Effector memory CD8-positive, alpha-beta T cell (primary cell): ENCODE results near the gene STAT3.
"Not testable (repeated sequence)": the region's sequence is repeated elsewhere in the genome, so short reads cannot be mapped to it uniquely, and the experiment has no call there.

Experiments
- ATAC-seq: fragments of 150-1000 bp; cut with Tn5 transposase; replicated peaks from 2 replicates; pipeline ENCODE4 v1.10.0; 2021; ENCODE audit warnings: mild to moderate bottlenecking, moderate library complexity
- DNase-seq, 3 experiments: peaks; one replicate each; pipeline ENCODE4 v3.0.0; 2021
- H3K27ac Mint-ChIP-seq, 2 donors: one replicate each; pipeline ENCODE4 v1.8.0; 2022; ENCODE audit warnings: mild to moderate bottlenecking in 2 of 2, mixed read lengths in 2 of 2, moderate library complexity in 2 of 2
- H3K27me3 Mint-ChIP-seq, 2 donors: one replicate each; pipeline ENCODE4 v1.8.0; 2022; ENCODE audit warnings: mixed read lengths in 2 of 2
- H3K36me3 Mint-ChIP-seq: one replicate; pipeline ENCODE4 v1.8.0; 2022; ENCODE audit warnings: mild to moderate bottlenecking, moderate library complexity, mixed read lengths; ENCODE audit not compliant: insufficient read depth
- H3K4me1 Mint-ChIP-seq, 2 donors: one replicate each; pipeline ENCODE4 v1.8.0; 2022; ENCODE audit warnings: low read depth in 2 of 2, mixed read lengths in 2 of 2
- H3K4me3 Mint-ChIP-seq, 2 donors: one replicate each; pipeline ENCODE4 v1.8.0; 2022; ENCODE audit warnings: mild to moderate bottlenecking in 2 of 2, mixed read lengths in 2 of 2, moderate library complexity in 2 of 2
- H3K9me3 Mint-ChIP-seq, 2 donors: one replicate each; pipeline ENCODE4 v1.8.0; 2022; ENCODE audit warnings: mixed read lengths in 2 of 2

Gene STAT3

GRCh38 chr17:42387661-42388380, 421 bp downstream of the STAT3 start:
- peak overlapping the region; percentile 96 to 99 for H3K4me3 Mint-ChIP-seq
- no peaks in the 10 kb centered on the region for H3K9me3 Mint-ChIP-seq
- H3K4me1 Mint-ChIP-seq = peaks cover 31 to 52% of the 10 kb centered on the region in 2 donors
- peak in 2 of 3 experiments; percentile 21 to 31 for DNase-seq
- H3K27me3 Mint-ChIP-seq = no peaks in the 10 kb centered on the region
- peaks cover 33% of the 10 kb centered on the region for H3K36me3 Mint-ChIP-seq
- H3K27ac Mint-ChIP-seq = peak overlapping the region; percentile 100
- no peak for ATAC-seq

GRCh38 chr17:42386777-42387657, 1.2 kb downstream of the STAT3 start:
- DNase-seq (peak in 2 of 3 experiments; percentile 24 to 28), ATAC-seq (no peak)
- Mint-ChIP-seq H3K4me3 (peak overlapping the region; percentile 96 to 99), H3K27me3 (no peaks in the 10 kb centered on the region), H3K27ac (peak overlapping the region; percentile 100), H3K4me1 (peaks cover 38 to 60% of the 10 kb centered on the region in 2 donors), H3K36me3 (peaks cover 33% of the 10 kb centered on the region), H3K9me3 (no peaks in the 10 kb centered on the region)

- H3K27ac Mint-ChIP-seq = no peak overlapping the region
- H3K4me1 Mint-ChIP-seq = peaks cover 47 to 65% of the 10 kb centered on the region in 2 donors
- no peaks in the 10 kb centered on the region for H3K27me3 Mint-ChIP-seq
- no peak overlapping the region for H3K4me3 Mint-ChIP-seq
- DNase-seq = no peak
- peaks cover 23% of the 10 kb centered on the region for H3K36me3 Mint-ChIP-seq
- H3K9me3 Mint-ChIP-seq = no peaks in the 10 kb centered on the region
- ATAC-seq = no peak
Measured at GRCh38 chr17:42381898-42382297, 6.3 kb downstream of the STAT3 start.

- Mint-ChIP-seq H3K9me3 (no peaks in the 10 kb centered on the region), H3K4me3 (no peak overlapping the region), H3K36me3 (peaks cover 26% of the 10 kb centered on the region), H3K27me3 (no peaks in the 10 kb centered on the region), H3K4me1 (peaks cover 41 to 58% of the 10 kb centered on the region in 2 donors), H3K27ac (no peak overlapping the region)
- DNase-seq (no peak), ATAC-seq (no peak)
Measured at GRCh38 chr17:42380935-42381334, 7.3 kb downstream of the STAT3 start.

- H3K36me3 Mint-ChIP-seq = peaks cover 14% of the 10 kb centered on the region
- peak overlapping the region; percentile 77 to 84 for H3K4me3 Mint-ChIP-seq
- H3K4me1 Mint-ChIP-seq = peaks cover 37 to 59% of the 10 kb centered on the region in 2 donors
- DNase-seq = no peak
- peak; percentile 66 for ATAC-seq
- H3K9me3 Mint-ChIP-seq = no peaks in the 10 kb centered on the region
- peak overlapping the region; percentile 81 to 84 for H3K27ac Mint-ChIP-seq
- H3K27me3 Mint-ChIP-seq = no peaks in the 10 kb centered on the region
Measured at GRCh38 chr17:42378959-42379594, 9.2 kb downstream of the STAT3 start.

- ATAC-seq (peak; percentile 13), DNase-seq (no peak)
- peak overlapping the region; percentile 81 to 84 for H3K27ac Mint-ChIP-seq
- peak overlapping the region; percentile 77 to 84 for H3K4me3 Mint-ChIP-seq
- H3K9me3 Mint-ChIP-seq = no peaks in the 10 kb centered on the region
- peaks cover 36 to 55% of the 10 kb centered on the region in 2 donors for H3K4me1 Mint-ChIP-seq
- H3K36me3 Mint-ChIP-seq = peaks cover 14% of the 10 kb centered on the region
- H3K27me3 Mint-ChIP-seq = no peaks in the 10 kb centered on the region
Measured at GRCh38 chr17:42378359-42378958, 9.8 kb downstream of the STAT3 start.

- ATAC-seq = no peak
- H3K36me3 Mint-ChIP-seq = peaks cover 16% of the 10 kb centered on the region
- H3K4me1 Mint-ChIP-seq = peaks cover 23 to 39% of the 10 kb centered on the region in 2 donors
- H3K27me3 Mint-ChIP-seq = no peaks in the 10 kb centered on the region
- no peak for DNase-seq
- H3K27ac Mint-ChIP-seq = no peak overlapping the region
- H3K4me3 Mint-ChIP-seq = no peak overlapping the region
- no peaks in the 10 kb centered on the region for H3K9me3 Mint-ChIP-seq
Measured at GRCh38 chr17:42373896-42374295, 14.3 kb downstream of the STAT3 start.

GRCh38 chr17:42372142-42372541, 16.1 kb downstream of the STAT3 start:
- peaks cover 24 to 45% of the 10 kb centered on the region in 2 donors for H3K4me1 Mint-ChIP-seq
- H3K36me3 Mint-ChIP-seq = peaks cover 20% of the 10 kb centered on the region
- H3K9me3 Mint-ChIP-seq = no peaks in the 10 kb centered on the region

GRCh38 chr17:42368797-42369561, 19.3 kb downstream of the STAT3 start:
- H3K27me3 Mint-ChIP-seq, DNase-seq, H3K9me3 Mint-ChIP-seq: not testable (repeated sequence)
- H3K4me1 Mint-ChIP-seq = peaks cover 41 to 57% of the 10 kb centered on the region in 2 donors
- H3K27ac Mint-ChIP-seq = peak overlapping the region; percentile 62 to 73
- peak overlapping the region; percentile 63 for H3K4me3 Mint-ChIP-seq
- ATAC-seq = peak; percentile 50
- peaks cover 26% of the 10 kb centered on the region for H3K36me3 Mint-ChIP-seq

More at GRCh38 chr17:42372142-42372541, 16.1 kb downstream of the STAT3 start:
- no peak for DNase-seq
- H3K27ac Mint-ChIP-seq = no peak overlapping the region
- no peaks in the 10 kb centered on the region for H3K27me3 Mint-ChIP-seq
- ATAC-seq = no peak
- no peak overlapping the region for H3K4me3 Mint-ChIP-seq

- Mint-ChIP-seq H3K36me3 (peaks cover 26% of the 10 kb centered on the region), H3K4me1 (peaks cover 46 to 63% of the 10 kb centered on the region in 2 donors), H3K27ac (peak overlapping the region in 1 of 2 donors; percentile 62), H3K4me3 (peak overlapping the region; percentile 63)
- H3K9me3 Mint-ChIP-seq, DNase-seq, ATAC-seq, H3K27me3 Mint-ChIP-seq: not testable (repeated sequence)
Measured at GRCh38 chr17:42368310-42368709, 19.9 kb downstream of the STAT3 start.

- H3K9me3 Mint-ChIP-seq, ATAC-seq, DNase-seq, H3K4me3 Mint-ChIP-seq, H3K27me3 Mint-ChIP-seq: not testable (repeated sequence)
- H3K4me1 Mint-ChIP-seq = peaks cover 65 to 82% of the 10 kb centered on the region in 2 donors
- peak overlapping the region in 1 of 2 donors; percentile 16 for H3K27ac Mint-ChIP-seq
- peaks cover 26% of the 10 kb centered on the region for H3K36me3 Mint-ChIP-seq
Measured at GRCh38 chr17:42366176-42367023, 21.8 kb downstream of the STAT3 start.

GRCh38 chr17:42365136-42365535, 23.1 kb downstream of the STAT3 start:
- peak overlapping the region; percentile 30 to 53 for H3K27ac Mint-ChIP-seq
- no peaks in the 10 kb centered on the region for H3K9me3 Mint-ChIP-seq
- peaks cover 59 to 80% of the 10 kb centered on the region in 2 donors for H3K4me1 Mint-ChIP-seq
- peak overlapping the region in 1 of 2 donors; percentile 10 for H3K4me3 Mint-ChIP-seq
- no peak for ATAC-seq
- H3K27me3 Mint-ChIP-seq = no peaks in the 10 kb centered on the region
- peaks cover 23% of the 10 kb centered on the region for H3K36me3 Mint-ChIP-seq
- DNase-seq = no peak
